Ovary (tissue), 9 donors: ENCODE results near the gene ARHGAP28. TPM values are rescaled to one million over a fixed set of nuclear protein-coding genes. Genes with fewer than 3 reads are reported as not detected.

Source experiments
- DNase-seq, 5 donors: peaks; one replicate each; pipeline ENCODE4 v3.0.0-alpha.2; 2019 to 2020
- H3K27ac ChIP-seq, 2 donors: fragments of 200-600 bp; one replicate each; pipeline versions ENCODE4 v1.5.1 to v1.8.0; 2019 to 2022
- H3K27me3 ChIP-seq: fragments of 200-600 bp; one replicate; pipeline ENCODE4 v1.8.0; 2022
- H3K36me3 ChIP-seq: fragments of 200-600 bp; sonication (generic); one replicate; pipeline ENCODE4 v1.5.1; 2019
- H3K4me1 ChIP-seq: one replicate; pipeline ENCODE4 v1.8.1; 2013; ENCODE audit warnings: mild to moderate bottlenecking, moderate library complexity; ENCODE audit not compliant: insufficient read depth
- H3K4me3 ChIP-seq: fragments of 200-600 bp; sonication (generic); one replicate; pipeline ENCODE4 v1.5.1; 2017
- H3K9me3 ChIP-seq, 2 donors: fragments of 200-600 bp in 1 of 2; sonication (generic) in 1 of 2; one replicate each; pipeline versions ENCODE4 v1.5.1 to v1.8.1; 2013 to 2019; ENCODE audit warnings: mild to moderate bottlenecking in 1 of 2, moderate library complexity in 1 of 2
- CTCF ChIP-seq, 3 donors: fragments of 450-650 bp in 2 of 3; fragments of 200-600 bp in 1 of 3; IDR thresholded peaks; one replicate each; pipeline versions ENCODE4 v1.5.1 to v1.8.0; 2016 to 2022; ENCODE audit warnings: antibody characterized with exemption in 3 of 3, mild to moderate bottlenecking in 1 of 3
- EP300 ChIP-seq: sonication (generic); formaldehyde crosslinking; IDR thresholded peaks from one replicate; pipeline ENCODE4 v1.6.1; 2017; ENCODE audit warnings: antibody characterized with exemption
- POLR2A ChIP-seq: fragments of 450-650 bp; IDR thresholded peaks from one replicate; pipeline ENCODE4 v1.6.1; 2017; ENCODE audit warnings: antibody characterized with exemption, mild to moderate bottlenecking, moderate library complexity
- WGBS, 3 donors: extraction: QIAGEN DNeasy Blood & Tissue Kit in 1 of 3; methylation state at CpG; one replicate each; pipeline versions ENCODE4 v1.1.5 to v1.1.7; 2013 to 2017; 5-methylcytosine and 5-hydroxymethylcytosine counted together
- intact Hi-C, 4 donors: fragments of 100-400 bp; cut with DNase I; formaldehyde crosslinking; loops; one replicate each; pipeline versions ENCODE4 v1.11.0 to v1.15.1; 2022 to 2023
- polyA plus RNA-seq, 2 donors: library from polyadenylated mRNA; stranded (reverse); fragments of 200-250 nt in 1 of 2; fragments of 350-450 nt in 1 of 2; fragmentation: Illumina TruSeq in 1 of 2; extraction: RNeasy Lipid Tissue Mini Kit (QIAGEN cat#74804) in 1 of 2; gene quantifications; one replicate each; pipeline ENCODE4 v1.2.3, GENCODE V29; 2013 to 2014
- total RNA-seq, 7 donors: library from RNA; depleted of rRNA in 2 of 7; stranded (reverse); fragments of >200 nt in 2 of 7; fragmentation: NEBNext Ultra II Directional in 3 of 7; extraction: Animal tissue kit (Norgen Biotek cat#: 25700) in 3 of 7; gene quantifications; one replicate each; pipeline versions ENCODE4 v1.1.0 to v1.2.4, GENCODE V29; 2016 to 2023
- donor health status: DM: no; HTN: no; CAD: no; lungs with moderate emphysema.
- donor health status: DM: no; HTN: no; CAD: no.
- donor health status: Bipolar disorder and iron deficiency.
- donor health status: DM: yes; HTN: yes; CAD: no.
- donor health status: DM: no; HTN: no; CAD: no.
- donor health status: DM: yes; HTN: yes; CAD: no.

ARHGAP28 gene
- total and polyA plus RNA-seq, 9 donors = 5.9 to 28.7 (median 16.9) TPM

GRCh38 chr18:6732952-6733351 lies 3.4 kb downstream of the ARHGAP28 start:
- no peak for TF ChIP-seq EP300
- TF ChIP-seq POLR2A = no peak
- TF ChIP-seq CTCF (IDR thresholded peaks at IDR 0.05) = no peak
- peaks cover 11% of the 10 kb centered on the region for H3K4me1 ChIP-seq
- no peaks in the 10 kb centered on the region for H3K36me3 ChIP-seq
- H3K27me3 ChIP-seq = no peaks in the 10 kb centered on the region
- H3K4me3 ChIP-seq = no peak overlapping the region
- H3K9me3 ChIP-seq = no peaks in the 10 kb centered on the region
- WGBS, 3 donors = 83 to 90% (median 87%) methylated on average over 2 of the region's 2 CpGs
- DNase-seq = no peak
- intact Hi-C loops = loop anchor here in 2 of 4 donors (5.0 to 10.0 kb wide), 3 partner anchors 44 to 838 kb away; partner anchors contain the start of gene TMEM200C (in 1 of the 2)
- no peak overlapping the region for H3K27ac ChIP-seq

GRCh38 chr18:6733758-6734157 lies 4.2 kb downstream of the ARHGAP28 start:
- Histone ChIP-seq H3K27ac (peak overlapping the region in 1 of 2 donors; percentile 27), H3K4me1 (peaks cover 11% of the 10 kb centered on the region), H3K27me3 (no peaks in the 10 kb centered on the region), H3K4me3 (no peak overlapping the region), H3K36me3 (no peaks in the 10 kb centered on the region), H3K9me3 (no peaks in the 10 kb centered on the region)
- TF ChIP-seq POLR2A (no peak), CTCF (IDR thresholded peaks at IDR 0.05) (no peak), EP300 (no peak)
- intact Hi-C loops = loop anchor here in 2 of 4 donors (5.0 to 10.0 kb wide), 3 partner anchors 44 to 839 kb away; partner anchors contain the start of gene TMEM200C (in 1 of the 2)
- no peak for DNase-seq
- WGBS, 3 donors = 71 to 86% (median 80%) methylated on average over 1 of the region's 1 CpG

GRCh38 chr18:6734726-6735430 lies 5.4 kb downstream of the ARHGAP28 start:
- Histone ChIP-seq H3K4me1 (peaks cover 11% of the 10 kb centered on the region), H3K4me3 (no peak overlapping the region), H3K9me3 (no peaks in the 10 kb centered on the region), H3K27me3 (no peaks in the 10 kb centered on the region), H3K36me3 (no peaks in the 10 kb centered on the region), H3K27ac (no peak overlapping the region)
- no peak for TF ChIP-seq CTCF (IDR thresholded peaks at IDR 0.05)
- TF ChIP-seq EP300 = no peak
- no peak for TF ChIP-seq POLR2A
- DNase-seq = no peak
- WGBS, 3 donors = 80 to 92% (median 84%) methylated on average over 7 of the region's 7 CpGs
- intact Hi-C loops = loop anchor here in 2 of 4 donors (5.0 to 10.0 kb wide), 3 partner anchors 42 to 840 kb away; partner anchors contain the start of gene TMEM200C (in 1 of the 2)

DNA sequence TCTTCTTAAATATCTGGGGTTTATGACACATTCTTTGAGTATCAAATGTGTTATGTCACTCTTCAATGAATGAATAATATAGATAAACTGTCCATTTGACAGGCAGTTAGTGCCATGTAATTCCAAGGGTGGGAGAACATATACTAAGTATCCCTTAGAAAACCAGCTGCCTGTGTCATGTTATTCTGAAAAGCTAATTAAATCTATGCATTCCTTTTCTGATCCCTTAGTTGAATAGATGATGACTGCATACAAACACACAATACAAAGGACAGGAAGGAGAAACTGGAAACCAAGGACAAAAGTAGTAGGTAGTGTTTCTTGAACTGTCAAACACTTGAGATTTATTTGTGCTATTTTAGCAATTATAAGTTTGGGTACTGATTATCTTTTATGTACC lies 8.3 kb downstream of the ARHGAP28 start:
- no peak for DNase-seq
- Histone ChIP-seq H3K9me3 (no peaks in the 10 kb centered on the region), H3K27ac (no peak overlapping the region), H3K27me3 (no peaks in the 10 kb centered on the region), H3K4me3 (no peak overlapping the region), H3K4me1 (peaks cover 13% of the 10 kb centered on the region), H3K36me3 (no peaks in the 10 kb centered on the region)
- TF ChIP-seq CTCF (IDR thresholded peaks at IDR 0.05) = no peak
- TF ChIP-seq EP300 = no peak
- intact Hi-C loops = loop anchor here in 2 of 4 donors (10.0 kb wide), 2 partner anchors 113 to 843 kb away; partner anchors contain the start of gene TMEM200C (in 1 of the 2)
